Measurements from ENCODE around the gene HGFAC.
A peak's percentile ranks its signal among the peaks of the same experiment; 100 is the strongest.

The HGFAC gene

DNA sequence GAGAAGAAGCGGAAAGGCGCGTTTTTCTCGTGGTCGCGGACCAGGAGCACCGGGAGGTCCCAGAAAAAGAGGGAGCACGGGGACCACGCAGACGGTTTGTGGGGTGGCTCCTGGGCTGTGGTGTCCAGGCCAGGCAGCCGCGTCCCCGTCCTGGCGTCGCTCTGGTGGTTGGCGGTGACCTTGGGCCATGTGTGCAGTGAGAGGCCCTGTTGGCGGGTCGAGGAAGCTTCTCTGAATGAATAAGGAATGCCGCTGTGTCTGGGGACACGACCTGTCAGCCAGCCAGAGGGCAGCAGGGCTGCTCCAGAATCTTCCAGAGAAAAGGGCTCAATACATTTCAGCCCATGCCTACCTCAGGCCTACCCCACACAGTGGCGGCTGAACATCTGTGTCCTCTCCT is 24.3 kb upstream of the HGFAC start:
- Histone ChIP-seq H3K27me3 (ENCODE audit: insufficient read depth, poor library complexity, severe bottlenecking) (no peaks in the 10 kb centered on the region), H3K4me3 (ENCODE audit: severe bottlenecking) (no peak overlapping the region), H3K36me3 (ENCODE audit: low read depth) (peaks cover 36% of the 10 kb centered on the region), H3K9me3 (ENCODE audit: severe bottlenecking) (no peaks in the 10 kb centered on the region), H3K27ac (ENCODE audit: poor library complexity, severe bottlenecking) (no peak overlapping the region), H3K4me1 (ENCODE audit: insufficient read depth, poor library complexity, severe bottlenecking) (no peaks in the 10 kb centered on the region)
- DNase-seq (ENCODE audit: low spot score), result peak; percentile 48
- TF ChIP-seq, protein P1, sequence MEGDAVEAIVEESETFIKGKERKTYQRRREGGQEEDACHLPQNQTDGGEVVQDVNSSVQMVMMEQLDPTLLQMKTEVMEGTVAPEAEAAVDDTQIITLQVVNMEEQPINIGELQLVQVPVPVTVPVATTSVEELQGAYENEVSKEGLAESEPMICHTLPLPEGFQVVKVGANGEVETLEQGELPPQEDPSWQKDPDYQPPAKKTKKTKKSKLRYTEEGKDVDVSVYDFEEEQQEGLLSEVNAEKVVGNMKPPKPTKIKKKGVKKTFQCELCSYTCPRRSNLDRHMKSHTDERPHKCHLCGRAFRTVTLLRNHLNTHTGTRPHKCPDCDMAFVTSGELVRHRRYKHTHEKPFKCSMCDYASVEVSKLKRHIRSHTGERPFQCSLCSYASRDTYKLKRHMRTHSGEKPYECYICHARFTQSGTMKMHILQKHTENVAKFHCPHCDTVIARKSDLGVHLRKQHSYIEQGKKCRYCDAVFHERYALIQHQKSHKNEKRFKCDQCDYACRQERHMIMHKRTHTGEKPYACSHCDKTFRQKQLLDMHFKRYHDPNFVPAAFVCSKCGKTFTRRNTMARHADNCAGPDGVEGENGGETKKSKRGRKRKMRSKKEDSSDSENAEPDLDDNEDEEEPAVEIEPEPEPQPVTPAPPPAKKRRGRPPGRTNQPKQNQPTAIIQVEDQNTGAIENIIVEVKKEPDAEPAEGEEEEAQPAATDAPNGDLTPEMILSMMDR (IDR thresholded peaks at IDR 0.05; ENCODE audit: poor library complexity, severe bottlenecking), result no peak
- ATAC-seq (ENCODE audit: low read depth), result no peak

DNA sequence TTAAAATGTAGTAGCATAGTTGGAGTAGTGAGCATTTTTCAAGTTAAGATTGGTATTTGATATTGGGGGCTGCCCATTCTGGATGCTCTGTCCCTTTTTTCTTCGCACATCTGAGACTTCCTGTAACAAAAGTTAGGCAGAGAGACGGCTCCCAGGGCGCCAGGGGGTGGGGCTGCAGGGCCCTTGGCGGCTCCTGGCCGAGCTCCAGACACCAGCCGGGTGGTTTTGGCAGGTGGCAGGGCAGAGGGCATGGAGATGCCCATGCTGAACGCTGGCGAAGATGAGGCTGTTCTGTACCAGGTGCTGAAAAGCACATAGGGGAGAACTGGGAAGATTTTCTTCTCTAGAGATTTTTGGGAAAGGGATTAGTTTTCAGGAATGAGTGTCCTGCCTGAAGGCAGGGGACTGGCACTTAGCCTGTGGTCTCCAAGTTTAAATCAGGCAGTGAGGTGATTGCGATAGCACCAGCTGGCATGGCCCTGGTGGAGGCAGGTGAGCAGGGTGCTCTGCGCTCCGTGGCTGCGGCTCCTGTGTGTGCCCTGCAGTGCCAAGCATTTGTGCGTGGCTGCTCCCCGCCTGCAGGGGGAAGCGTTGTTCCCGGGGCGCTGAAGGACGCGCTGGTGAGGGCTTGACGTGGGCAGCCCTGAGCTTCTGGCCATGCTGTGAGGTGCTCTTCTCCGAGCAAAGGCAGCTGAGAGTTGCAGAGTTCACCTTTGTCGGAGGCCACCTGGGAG is 23.6 kb upstream of the HGFAC start:
- peak; percentile 38 for DNase-seq (ENCODE audit: low spot score)
- H3K4me1 ChIP-seq (ENCODE audit: insufficient read depth, poor library complexity, severe bottlenecking), result no peaks in the 10 kb centered on the region
- no peak overlapping the region for H3K27ac ChIP-seq (ENCODE audit: poor library complexity, severe bottlenecking)

DNA sequence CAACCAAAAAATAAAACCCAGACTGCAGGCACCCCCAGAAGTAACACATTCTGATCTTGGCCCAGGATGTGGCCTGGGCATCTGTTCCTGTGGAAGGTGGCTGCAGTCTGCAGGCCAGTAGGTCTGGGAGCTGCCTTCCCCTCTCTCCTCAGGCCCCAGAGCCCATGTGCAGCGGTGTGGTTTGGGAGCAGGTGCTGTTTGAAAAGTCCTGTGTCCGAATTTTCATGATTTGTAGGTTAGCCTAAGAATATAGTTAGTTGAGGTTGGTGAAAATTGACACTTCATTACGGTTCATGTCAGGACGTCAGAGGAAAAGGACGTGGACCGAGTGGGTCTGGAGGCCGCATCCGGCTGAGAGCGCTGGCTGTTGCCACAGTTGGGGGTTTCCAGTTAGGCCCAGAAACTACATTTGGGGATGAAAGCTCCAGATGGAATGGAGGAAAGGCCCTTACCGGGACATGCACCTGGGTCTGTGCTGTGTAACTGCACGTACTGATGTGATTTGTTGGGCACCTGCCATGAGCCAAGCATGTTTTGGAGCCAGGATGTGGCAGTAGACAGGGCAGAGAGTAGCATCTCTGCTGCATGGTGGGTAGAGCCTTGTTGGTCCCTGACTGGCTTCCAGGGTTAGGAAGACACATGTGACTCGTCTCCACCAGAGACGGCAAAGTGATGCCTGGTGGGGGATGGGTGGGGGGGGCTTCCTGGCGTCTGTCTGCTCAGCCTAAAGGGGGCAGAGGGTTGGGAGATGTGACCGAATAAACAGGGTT is 21.7 kb upstream of the HGFAC start:
- H3K4me3 ChIP-seq (ENCODE audit: severe bottlenecking), result no peak overlapping the region
- TF ChIP-seq, protein P1 (IDR thresholded peaks at IDR 0.05; ENCODE audit: poor library complexity, severe bottlenecking), result no peak
- H3K9me3 ChIP-seq (ENCODE audit: severe bottlenecking), result no peaks in the 10 kb centered on the region
- no peaks in the 10 kb centered on the region for H3K27me3 ChIP-seq (ENCODE audit: insufficient read depth, poor library complexity, severe bottlenecking)
- peaks cover 46% of the 10 kb centered on the region for H3K36me3 ChIP-seq (ENCODE audit: low read depth)
- no peak for ATAC-seq (ENCODE audit: low read depth)
- H3K4me1 ChIP-seq (ENCODE audit: insufficient read depth, poor library complexity, severe bottlenecking), result no peaks in the 10 kb centered on the region
- H3K27ac ChIP-seq (ENCODE audit: poor library complexity, severe bottlenecking), result no peak overlapping the region
- DNase-seq (ENCODE audit: low spot score), result peak; percentile 28

More for the DNA sequence above, 23.6 kb upstream of the HGFAC start:
- Histone ChIP-seq H3K27me3 (ENCODE audit: insufficient read depth, poor library complexity, severe bottlenecking) (no peaks in the 10 kb centered on the region), H3K9me3 (ENCODE audit: severe bottlenecking) (no peaks in the 10 kb centered on the region), H3K36me3 (ENCODE audit: low read depth) (peaks cover 36% of the 10 kb centered on the region), H3K4me3 (ENCODE audit: severe bottlenecking) (no peak overlapping the region)
- TF ChIP-seq, protein P1 (IDR thresholded peaks at IDR 0.05; ENCODE audit: poor library complexity, severe bottlenecking), result peak; percentile 17
- ATAC-seq (ENCODE audit: low read depth), result peak; percentile 26; the same call in 1 of the 3 replicates

DNA sequence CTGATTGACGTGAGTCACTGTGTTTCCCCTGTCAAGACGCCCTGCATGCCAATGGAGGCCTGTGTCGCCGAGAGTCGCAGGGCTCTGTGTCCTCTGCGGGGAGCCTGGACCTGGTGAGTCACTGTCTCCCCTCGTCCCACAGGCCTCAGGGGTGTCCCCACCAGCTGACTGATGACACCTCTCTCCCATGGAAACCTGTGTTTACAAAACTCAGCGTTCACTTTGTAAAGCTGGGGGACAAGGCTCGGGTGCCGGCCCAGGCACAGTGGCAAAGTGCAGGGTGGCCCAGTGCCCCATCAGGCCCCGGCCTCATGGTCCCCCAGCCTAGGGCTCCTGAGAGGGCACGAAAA is 21.2 kb upstream of the HGFAC start:
- ATAC-seq (ENCODE audit: low read depth), result no peak
- TF ChIP-seq, protein P1 (IDR thresholded peaks at IDR 0.05; ENCODE audit: poor library complexity, severe bottlenecking), result no peak
- H3K36me3 ChIP-seq (ENCODE audit: low read depth), result peaks cover 45% of the 10 kb centered on the region

More for the DNA sequence above, 21.2 kb upstream of the HGFAC start:
- Histone ChIP-seq H3K4me3 (ENCODE audit: severe bottlenecking) (no peak overlapping the region), H3K9me3 (ENCODE audit: severe bottlenecking) (no peaks in the 10 kb centered on the region), H3K4me1 (ENCODE audit: insufficient read depth, poor library complexity, severe bottlenecking) (no peaks in the 10 kb centered on the region), H3K27ac (ENCODE audit: poor library complexity, severe bottlenecking) (no peak overlapping the region), H3K27me3 (ENCODE audit: insufficient read depth, poor library complexity, severe bottlenecking) (no peaks in the 10 kb centered on the region)
- DNase-seq (ENCODE audit: low spot score), result peak; percentile 47
